Sigmoid colon (tissue), 4 donors: ENCODE data around the gene ACAD11.

Experiments used
- CTCF ChIP-seq, 4 experiments: fragments of 450-650 bp in 3 of 4; fragments of 200-600 bp in 1 of 4; IDR thresholded peaks; one replicate each; pipeline ENCODE4 v1.5.1; 2016 to 2019; ENCODE audit warnings: antibody characterized with exemption in 4 of 4, mild to moderate bottlenecking in 3 of 4, moderate library complexity in 2 of 4
- EP300 ChIP-seq, 4 donors: sonication (generic); formaldehyde crosslinking; IDR thresholded peaks; one replicate each; pipeline ENCODE4 v1.6.1; 2017; ENCODE audit warnings: antibody characterized with exemption in 4 of 4
- POLR2A ChIP-seq, 2 donors: fragments of 450-650 bp; IDR thresholded peaks; one replicate each; pipeline ENCODE4 v1.6.1; 2016; ENCODE audit warnings: antibody characterized with exemption in 2 of 2, mild to moderate bottlenecking in 2 of 2, moderate library complexity in 2 of 2
- POLR2AphosphoS5 ChIP-seq, 4 donors: sonication (generic); formaldehyde crosslinking; IDR thresholded peaks; one replicate each; pipeline ENCODE4 v1.6.1; 2017; ENCODE audit warnings: antibody characterized with exemption in 4 of 4

DNA sequence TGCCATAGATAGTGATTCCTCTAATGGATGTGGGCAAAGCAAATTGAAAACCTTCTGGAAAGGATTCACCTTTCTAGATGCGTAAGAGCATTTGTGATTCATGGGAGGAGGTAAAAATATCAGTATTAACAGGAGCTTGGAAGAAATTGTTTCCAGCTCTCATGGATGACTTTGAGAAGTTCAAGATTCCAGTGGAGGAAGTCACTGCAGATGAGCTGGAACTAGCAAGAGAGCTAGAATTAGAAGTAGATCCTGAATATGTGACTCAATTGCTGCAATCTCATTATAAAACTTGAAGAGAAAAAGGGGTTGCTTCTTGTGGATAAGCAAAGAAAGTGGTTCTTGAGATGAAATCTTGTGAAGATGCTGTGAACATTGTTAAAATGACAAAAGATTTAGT, 150.5 kb downstream of the ACAD11 start:
- no peak for TF ChIP-seq POLR2AphosphoS5 (IDR thresholded peaks at IDR 0.05)
- TF ChIP-seq CTCF (IDR thresholded peaks at IDR 0.05), result no peak
- no peak for TF ChIP-seq POLR2A (IDR thresholded peaks at IDR 0.05)
- TF ChIP-seq EP300 (IDR thresholded peaks at IDR 0.05), result no peak
